Activated T-cell treated with anti-CD3 and anti-CD28 coated beads, Interleukin-2, amount 50 U/mL, for 72 hours (primary cell): Measurements from ENCODE around the gene TP53TG5. TPM values are rescaled to one million over a fixed set of nuclear protein-coding genes. Genes with fewer than 3 reads are reported as not detected.
A peak's percentile ranks its signal among the peaks of the same experiment; 100 is the strongest.

Source experiments
- ATAC-seq, 2 donors: fragments of 150-1000 bp; cut with Tn5 transposase; replicated peaks in 1 of 2; 2 replicates each; pipeline ENCODE4 v1.10.0; 2021; ENCODE audit warnings: moderate library complexity in 2 of 2, mild to moderate bottlenecking in 1 of 2
- DNase-seq, 2 donors: peaks; one replicate each; pipeline ENCODE4 v3.0.0; 2021 to 2022; ENCODE audit warnings: mixed read lengths in 1 of 2
- H3K27ac Mint-ChIP-seq: one replicate; pipeline ENCODE4 v1.8.0; 2022; ENCODE audit warnings: mild to moderate bottlenecking, moderate library complexity, mixed read lengths
- H3K27me3 Mint-ChIP-seq: one replicate; pipeline ENCODE4 v1.8.0; 2022; ENCODE audit warnings: low read depth, mixed read lengths
- H3K36me3 Mint-ChIP-seq, 2 donors: one replicate each; pipeline ENCODE4 v1.8.0; 2022; ENCODE audit warnings: mixed read lengths in 2 of 2, mild to moderate bottlenecking in 1 of 2; ENCODE audit not compliant: insufficient read depth in 2 of 2
- H3K4me1 Mint-ChIP-seq: one replicate; pipeline ENCODE4 v1.8.0; 2022; ENCODE audit warnings: low read depth, mixed read lengths
- H3K4me3 Mint-ChIP-seq, 2 donors: one replicate each; pipeline ENCODE4 v1.8.0; 2022; ENCODE audit warnings: mild to moderate bottlenecking in 2 of 2, mixed read lengths in 2 of 2, moderate library complexity in 2 of 2
- H3K9me3 Mint-ChIP-seq, 2 donors: one replicate each; pipeline ENCODE4 v1.8.0; 2022; ENCODE audit warnings: mixed read lengths in 2 of 2
- total RNA-seq, 2 donors: library from RNA; stranded (reverse); gene quantifications; one replicate each; pipeline ENCODE4 v1.2.3, GENCODE V29; 2022

The TP53TG5 gene
- under 1 TPM; 0.67 to 0.83 TPM for total RNA-seq

DNA sequence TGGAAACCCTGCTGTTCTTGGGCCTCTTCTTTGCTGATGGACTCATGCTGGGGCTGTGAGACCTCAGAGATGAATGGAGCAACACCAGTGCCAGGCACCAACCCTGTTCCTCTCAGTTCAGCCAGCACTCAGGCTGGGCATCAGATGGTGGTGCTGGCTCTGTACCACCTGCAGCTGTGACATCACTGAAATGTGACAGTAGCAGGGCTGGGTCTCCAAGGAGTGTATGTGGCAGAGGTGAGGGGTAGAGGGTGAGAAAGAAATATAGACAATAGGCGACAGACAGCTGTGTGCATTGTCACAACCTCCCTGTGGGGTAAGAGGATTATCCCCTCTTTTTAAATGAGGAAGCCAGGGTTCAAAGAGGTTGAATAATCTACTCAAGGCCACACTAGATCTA, at the start of gene TP53TG5:
TP53TG5 (minus strand) TSS at position 135 of the 400 bp plus-strand sequence; CDS start at position 46, 89 bp downstream.
- H3K27ac Mint-ChIP-seq: no peak within 1 kb of the TSS

DNA sequence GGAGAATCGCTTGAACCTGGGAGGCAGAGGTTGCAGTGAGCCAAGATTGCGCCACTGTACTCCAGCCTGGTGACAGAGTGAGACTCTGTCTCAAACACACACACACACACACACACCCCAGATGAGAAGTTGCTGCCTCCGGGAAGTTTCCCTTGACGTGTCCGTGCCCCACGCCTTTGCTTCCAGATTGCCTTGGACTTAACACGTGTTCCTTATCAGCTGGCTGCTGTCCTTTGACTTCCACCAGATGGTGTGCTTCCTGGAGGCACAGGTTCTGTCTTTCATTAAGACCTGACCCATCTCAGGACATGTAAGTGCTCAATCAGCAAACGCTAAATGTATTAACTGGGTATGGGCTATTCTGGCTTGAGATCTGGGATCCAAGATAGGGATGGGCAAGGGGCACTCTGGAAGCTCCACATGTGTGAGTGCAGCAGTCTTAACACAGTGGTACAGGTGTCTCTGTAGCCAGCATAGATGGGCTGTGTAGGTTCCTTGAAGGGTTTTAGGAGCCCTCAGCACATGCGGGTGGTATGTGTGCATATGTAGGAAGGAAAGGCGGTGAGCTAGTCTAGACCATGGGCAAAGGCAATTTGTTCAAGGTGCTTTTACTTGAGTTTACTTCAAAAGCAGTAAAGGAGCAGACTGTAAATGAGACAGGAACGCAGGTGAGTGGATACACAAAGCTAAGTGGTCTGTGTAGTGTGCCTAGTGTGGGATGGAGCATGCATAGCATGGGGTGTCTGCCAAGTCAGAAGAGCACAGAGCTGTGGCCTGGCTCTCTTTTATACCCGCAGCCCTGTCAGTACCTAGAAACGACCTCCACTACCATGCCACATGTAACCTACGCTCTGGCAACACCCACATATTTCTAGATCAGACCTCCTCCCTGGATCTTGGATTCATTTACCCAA, 49.4 kb upstream of the TP53TG5 start:
- DNase-seq (no peak), ATAC-seq (peak in 1 of 2 donors; percentile 36)
- H3K27ac Mint-ChIP-seq: no peak overlapping the region
- peaks cover 6% of the 10 kb centered on the region for H3K4me1 Mint-ChIP-seq
- peaks cover 4 to 10% of the 10 kb centered on the region in 2 donors for H3K36me3 Mint-ChIP-seq
- H3K9me3 Mint-ChIP-seq: no peaks in the 10 kb centered on the region
- no peaks in the 10 kb centered on the region for H3K27me3 Mint-ChIP-seq
- H3K4me3 Mint-ChIP-seq: no peak overlapping the region

More for the DNA sequence above, at the start of gene TP53TG5:
- peaks cover 0 to 2% of the 10 kb centered on the region in 2 donors for H3K36me3 Mint-ChIP-seq
- H3K9me3 Mint-ChIP-seq: no peaks in the 10 kb centered on the region
- no peak for ATAC-seq
- H3K4me1 Mint-ChIP-seq: peaks cover 24% of the 10 kb centered on the region
- no peaks in the 10 kb centered on the region for H3K27me3 Mint-ChIP-seq
- no peak within 1 kb of the TSS for H3K4me3 Mint-ChIP-seq
- DNase-seq: no peak

- ATAC-seq (no peak), DNase-seq (no peak)
- Mint-ChIP-seq H3K27ac (no peak overlapping the region), H3K27me3 (no peaks in the 10 kb centered on the region), H3K4me3 (no peak overlapping the region), H3K36me3 (peaks cover 6 to 12% of the 10 kb centered on the region in 2 donors), H3K9me3 (no peaks in the 10 kb centered on the region), H3K4me1 (no peaks in the 10 kb centered on the region)
These were observed 48.3 kb upstream of the TP53TG5 start for GRCh38 chr20:45426320-45427016.

- ATAC-seq: no peak
- no peak overlapping the region for H3K27ac Mint-ChIP-seq
These were observed 47.4 kb upstream of the TP53TG5 start for GRCh38 chr20:45425561-45425960.

DNA sequence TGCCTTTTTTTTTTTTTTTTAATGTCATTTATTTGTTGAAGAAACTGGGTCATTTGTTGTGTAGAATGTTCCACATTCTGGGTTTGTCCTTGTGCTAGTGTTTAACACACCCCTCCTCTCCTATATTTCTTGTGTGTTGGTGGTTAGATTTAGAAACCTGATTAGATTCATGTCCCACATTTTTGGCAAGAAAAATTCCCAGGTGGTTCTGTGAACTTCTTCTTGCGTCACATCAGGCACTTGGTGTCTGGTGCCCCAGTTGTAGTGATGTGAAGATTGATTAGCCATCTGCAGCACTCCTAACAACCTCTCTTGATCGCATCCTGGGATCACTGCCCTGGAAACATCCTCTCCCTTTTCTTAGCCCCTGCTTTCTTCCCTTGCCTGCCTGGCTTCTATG, 45.6 kb upstream of the TP53TG5 start:
- ATAC-seq: no peak
- DNase-seq: no peak
- Mint-ChIP-seq H3K9me3 (no peaks in the 10 kb centered on the region), H3K27me3 (no peaks in the 10 kb centered on the region), H3K4me1 (peaks cover 13% of the 10 kb centered on the region), H3K27ac (peak overlapping the region; percentile 65), H3K4me3 (no peak overlapping the region), H3K36me3 (peaks cover 8 to 22% of the 10 kb centered on the region in 2 donors)

More at GRCh38 chr20:45425561-45425960, 47.4 kb upstream of the TP53TG5 start:
- Mint-ChIP-seq H3K36me3 (peaks cover 6 to 12% of the 10 kb centered on the region in 2 donors), H3K4me3 (no peak overlapping the region), H3K27me3 (no peaks in the 10 kb centered on the region), H3K9me3 (no peaks in the 10 kb centered on the region), H3K4me1 (no peaks in the 10 kb centered on the region)
- DNase-seq: no peak

GRCh38 chr20:45420125-45420524, 42.0 kb upstream of the TP53TG5 start:
- Mint-ChIP-seq H3K27me3 (no peaks in the 10 kb centered on the region), H3K9me3 (no peaks in the 10 kb centered on the region), H3K36me3 (peaks cover 8 to 27% of the 10 kb centered on the region in 2 donors), H3K4me3 (no peak overlapping the region), H3K27ac (no peak overlapping the region), H3K4me1 (peaks cover 36% of the 10 kb centered on the region)
- no peak for DNase-seq
- no peak for ATAC-seq

DNA sequence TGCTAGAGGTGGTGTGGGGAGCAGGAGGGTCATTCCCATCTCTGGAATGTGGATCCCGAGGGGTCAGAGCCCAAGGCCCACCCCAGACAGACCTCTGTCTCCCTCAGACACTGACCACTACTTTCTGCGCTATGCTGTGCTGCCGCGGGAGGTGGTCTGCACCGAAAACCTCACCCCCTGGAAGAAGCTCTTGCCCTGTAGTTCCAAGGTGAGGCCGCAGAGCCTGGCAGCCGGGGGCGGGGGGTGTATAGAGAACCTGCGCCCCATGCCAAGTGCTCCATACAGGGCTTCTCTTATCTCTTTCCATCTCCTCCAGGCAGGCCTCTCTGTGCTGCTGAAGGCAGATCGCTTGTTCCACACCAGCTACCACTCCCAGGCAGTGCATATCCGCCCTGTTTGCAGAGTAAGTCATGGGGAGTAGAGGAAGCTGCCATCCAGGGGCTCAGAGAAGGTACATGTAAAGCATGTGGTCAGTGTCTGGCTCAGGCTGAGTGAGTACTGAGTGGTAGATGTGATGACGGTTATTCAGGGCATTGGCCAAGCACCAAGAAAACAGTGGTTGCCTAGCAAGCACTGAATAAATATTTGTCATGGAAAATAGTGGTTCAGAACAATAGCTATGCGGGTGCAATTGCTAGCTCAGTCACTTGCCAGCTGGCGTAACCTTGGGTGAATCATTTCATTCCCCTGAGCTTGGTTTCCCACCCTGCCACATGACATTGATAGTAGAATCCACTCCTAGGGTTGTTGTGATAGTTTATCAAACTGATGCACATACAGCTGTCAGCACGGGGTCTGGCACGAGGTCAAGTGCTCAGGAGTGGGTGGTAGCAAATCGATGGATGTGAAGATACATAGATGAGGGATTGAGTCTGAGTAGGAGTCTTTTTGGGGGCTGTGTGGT, 41.3 kb upstream of the TP53TG5 start:
- ATAC-seq (peak; percentile 64 to 71), DNase-seq (peak; percentile 30 to 51)
- no peaks in the 10 kb centered on the region for H3K9me3 Mint-ChIP-seq
- peaks cover 40% of the 10 kb centered on the region for H3K4me1 Mint-ChIP-seq
- peaks cover 8 to 24% of the 10 kb centered on the region in 2 donors for H3K36me3 Mint-ChIP-seq
- H3K4me3 Mint-ChIP-seq: peak overlapping the region; percentile 18 to 31
- peak overlapping the region; percentile 64 for H3K27ac Mint-ChIP-seq
- H3K27me3 Mint-ChIP-seq: no peaks in the 10 kb centered on the region

- H3K4me1 Mint-ChIP-seq: peaks cover 46% of the 10 kb centered on the region
- peak overlapping the region; percentile 96 for H3K27ac Mint-ChIP-seq
- ATAC-seq (no peak), DNase-seq (no peak)
- H3K4me3 Mint-ChIP-seq: peak overlapping the region; percentile 93 to 94
- H3K27me3 Mint-ChIP-seq: no peaks in the 10 kb centered on the region
- H3K36me3 Mint-ChIP-seq: peaks cover 6 to 18% of the 10 kb centered on the region in 2 donors
- no peaks in the 10 kb centered on the region for H3K9me3 Mint-ChIP-seq
These were observed 38.8 kb upstream of the TP53TG5 start for GRCh38 chr20:45416917-45417316.

GRCh38 chr20:45415822-45416637, 37.9 kb upstream of the TP53TG5 start, which contains the start of gene PIGT:
TSS of gene PIGT (plus strand) at chr20:45416141. CDS start at chr20:45416157, 16 bp downstream.
- Mint-ChIP-seq H3K4me1 (peaks cover 46% of the 10 kb centered on the region), H3K4me3 (peak within 1 kb of the TSS; percentile 93 to 94), H3K27me3 (no peaks in the 10 kb centered on the region), H3K9me3 (no peaks in the 10 kb centered on the region), H3K36me3 (peaks cover 4 to 18% of the 10 kb centered on the region in 2 donors), H3K27ac (peak within 1 kb of the TSS; percentile 96)
- DNase-seq (peak; percentile 88 to 90), ATAC-seq (peak; percentile 86 to 91)

DNA sequence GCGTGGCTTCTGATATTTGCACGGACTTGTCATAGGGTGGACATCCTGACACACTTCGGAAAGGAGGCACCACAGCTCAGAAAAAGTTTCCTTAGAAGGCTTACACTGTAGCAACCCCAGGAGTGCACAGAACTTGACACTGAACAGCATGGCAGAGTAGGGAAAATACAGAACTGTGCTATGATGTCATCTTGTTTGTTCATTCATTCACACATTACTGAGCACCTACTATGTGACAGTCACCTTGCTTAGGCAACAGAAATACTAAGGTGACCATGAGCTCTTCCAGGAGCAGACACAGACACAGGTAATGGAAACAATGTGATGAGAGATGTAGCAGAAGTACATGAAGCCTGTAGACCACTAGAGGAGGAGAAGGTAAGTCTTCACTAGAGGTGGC, 35.4 kb upstream of the TP53TG5 start:
- ATAC-seq: no peak
- no peak overlapping the region for H3K27ac Mint-ChIP-seq

DNA sequence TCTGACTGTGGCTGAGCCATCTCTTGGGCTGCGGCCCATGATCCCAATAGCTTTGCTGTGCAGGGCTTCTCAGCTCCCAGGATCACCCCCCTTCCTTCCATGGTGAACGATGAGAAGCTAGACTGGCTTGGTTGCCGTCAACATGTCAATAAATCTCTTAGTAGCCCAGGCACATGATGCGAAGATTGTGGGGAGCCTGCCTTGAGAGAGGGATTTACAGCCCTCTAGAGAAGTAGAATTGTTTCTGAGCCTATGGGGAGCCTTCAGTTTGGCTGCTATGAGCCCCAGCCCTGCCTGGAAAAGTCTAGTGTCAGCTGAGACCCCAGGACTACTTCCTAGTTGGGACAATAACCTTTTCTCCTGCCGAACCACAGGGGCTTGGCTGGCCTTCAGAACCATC, 34.5 kb upstream of the TP53TG5 start:
- H3K36me3 Mint-ChIP-seq: peaks cover 3 to 5% of the 10 kb centered on the region in 2 donors
- DNase-seq (no peak), ATAC-seq (no peak)
- no peak overlapping the region for H3K4me3 Mint-ChIP-seq
- no peak overlapping the region for H3K27ac Mint-ChIP-seq
- peaks cover 37% of the 10 kb centered on the region for H3K4me1 Mint-ChIP-seq
- no peaks in the 10 kb centered on the region for H3K9me3 Mint-ChIP-seq
- no peaks in the 10 kb centered on the region for H3K27me3 Mint-ChIP-seq

More for the DNA sequence above, 35.4 kb upstream of the TP53TG5 start:
- H3K4me3 Mint-ChIP-seq: no peak overlapping the region
- DNase-seq: no peak
- H3K27me3 Mint-ChIP-seq: no peaks in the 10 kb centered on the region
- H3K36me3 Mint-ChIP-seq: peaks cover 4 to 5% of the 10 kb centered on the region in 2 donors
- peaks cover 37% of the 10 kb centered on the region for H3K4me1 Mint-ChIP-seq
- H3K9me3 Mint-ChIP-seq: no peaks in the 10 kb centered on the region

GRCh38 chr20:45410887-45411286, 32.8 kb upstream of the TP53TG5 start:
- ATAC-seq (no peak), DNase-seq (no peak)
- Mint-ChIP-seq H3K27ac (no peak overlapping the region), H3K4me1 (peaks cover 36% of the 10 kb centered on the region), H3K36me3 (peaks cover 0 to 3% of the 10 kb centered on the region in 2 donors), H3K27me3 (no peaks in the 10 kb centered on the region), H3K4me3 (no peak overlapping the region), H3K9me3 (no peaks in the 10 kb centered on the region)
